Esophagus muscularis mucosa (tissue), 4 donors: ENCODE data around the gene ISY1.
"Not testable (repeated sequence)": the region's sequence is repeated elsewhere in the genome, so short reads cannot be mapped to it uniquely, and the experiment has no call there.

ENCODE experiments used
- EP300 ChIP-seq: sonication (generic); formaldehyde crosslinking; IDR thresholded peaks from one replicate; pipeline ENCODE4 v1.6.1; 2017; ENCODE audit warnings: antibody characterized with exemption
- POLR2A ChIP-seq: fragments of 450-650 bp; IDR thresholded peaks from one replicate; pipeline ENCODE4 v1.6.1; 2017; ENCODE audit warnings: antibody characterized with exemption, moderate library complexity, mild to moderate bottlenecking, low read depth
- POLR2AphosphoS5 ChIP-seq, 2 donors: sonication (generic); formaldehyde crosslinking; IDR thresholded peaks; one replicate each; pipeline ENCODE4 v1.6.1; 2017; ENCODE audit warnings: antibody characterized with exemption in 2 of 2
- TF ChIP-seq, protein P1 (sequence below), 3 experiments: fragments of 200-600 bp in 2 of 3; fragments of 450-650 bp in 1 of 3; sonication (generic) in 2 of 3; IDR thresholded peaks; one replicate each; pipeline ENCODE4 v1.5.1; 2017 to 2019; ENCODE audit warnings: antibody characterized with exemption in 3 of 3, mild to moderate bottlenecking in 2 of 3, moderate library complexity in 1 of 3

DNA sequence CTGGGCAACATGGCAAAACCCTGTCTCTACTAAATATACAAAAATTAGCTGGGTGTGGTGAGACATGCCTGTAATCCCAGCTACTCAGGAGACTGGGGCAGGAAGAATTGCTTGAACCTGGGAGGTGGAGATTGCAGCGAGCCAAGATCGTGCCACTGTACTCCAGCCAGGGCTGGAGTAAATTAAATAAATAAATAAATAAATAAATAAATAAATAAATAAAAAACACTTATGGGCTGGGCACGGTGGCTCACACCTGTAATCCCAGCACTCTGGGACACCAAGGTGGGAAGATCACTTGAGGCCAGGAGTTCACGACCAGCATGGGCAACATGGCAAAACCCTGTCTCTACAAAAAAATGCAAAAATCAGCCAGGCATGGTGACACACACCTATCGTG, 19.9 kb downstream of the ISY1 start:
- not testable (repeated sequence) for TF ChIP-seq EP300; POLR2A; POLR2AphosphoS5 (IDR thresholded peaks at IDR 0.05)
- TF ChIP-seq, protein P1, sequence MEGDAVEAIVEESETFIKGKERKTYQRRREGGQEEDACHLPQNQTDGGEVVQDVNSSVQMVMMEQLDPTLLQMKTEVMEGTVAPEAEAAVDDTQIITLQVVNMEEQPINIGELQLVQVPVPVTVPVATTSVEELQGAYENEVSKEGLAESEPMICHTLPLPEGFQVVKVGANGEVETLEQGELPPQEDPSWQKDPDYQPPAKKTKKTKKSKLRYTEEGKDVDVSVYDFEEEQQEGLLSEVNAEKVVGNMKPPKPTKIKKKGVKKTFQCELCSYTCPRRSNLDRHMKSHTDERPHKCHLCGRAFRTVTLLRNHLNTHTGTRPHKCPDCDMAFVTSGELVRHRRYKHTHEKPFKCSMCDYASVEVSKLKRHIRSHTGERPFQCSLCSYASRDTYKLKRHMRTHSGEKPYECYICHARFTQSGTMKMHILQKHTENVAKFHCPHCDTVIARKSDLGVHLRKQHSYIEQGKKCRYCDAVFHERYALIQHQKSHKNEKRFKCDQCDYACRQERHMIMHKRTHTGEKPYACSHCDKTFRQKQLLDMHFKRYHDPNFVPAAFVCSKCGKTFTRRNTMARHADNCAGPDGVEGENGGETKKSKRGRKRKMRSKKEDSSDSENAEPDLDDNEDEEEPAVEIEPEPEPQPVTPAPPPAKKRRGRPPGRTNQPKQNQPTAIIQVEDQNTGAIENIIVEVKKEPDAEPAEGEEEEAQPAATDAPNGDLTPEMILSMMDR (IDR thresholded peaks at IDR 0.05) = not testable (repeated sequence)
